Stimulated activated CD8-positive, alpha-beta memory T cell treated with anti-CD3 and anti-CD28 coated beads, Interleukin-7, amount 100 ng/mL, for 48 hours (primary cell): Measurements from ENCODE around the gene TGFBR2.

Experiments used
- DNase-seq, 2 donors: peaks; one replicate each; pipeline ENCODE4 v3.0.0-alpha.2; 2020; ENCODE audit warnings: low read depth in 1 of 2; ENCODE audit errors: extremely low read depth in 1 of 2

The TGFBR2 gene

GRCh38 chr3:30633718-30634117 lies 27.3 kb downstream of the TGFBR2 start:
- no peak for DNase-seq

- no peak for DNase-seq
Observed at GRCh38 chr3:30634761-30635735, 28.6 kb downstream of the TGFBR2 start.

- no peak for DNase-seq
Observed at GRCh38 chr3:30637310-30638219, 31.2 kb downstream of the TGFBR2 start.

- DNase-seq = no peak
Observed at GRCh38 chr3:30638685-30639412, 32.4 kb downstream of the TGFBR2 start.

- no peak for DNase-seq
Observed at GRCh38 chr3:30639937-30640336, 33.5 kb downstream of the TGFBR2 start.

GRCh38 chr3:30640851-30641250 lies 34.5 kb downstream of the TGFBR2 start:
- no peak for DNase-seq

GRCh38 chr3:30641416-30642251 lies 35.2 kb downstream of the TGFBR2 start:
- DNase-seq = no peak

GRCh38 chr3:30642849-30643361 lies 36.5 kb downstream of the TGFBR2 start:
- DNase-seq = no peak

GRCh38 chr3:30643763-30644462 lies 37.5 kb downstream of the TGFBR2 start:
- peak in 1 of 2 donors; percentile 63 for DNase-seq

GRCh38 chr3:30644615-30645014 lies 38.2 kb downstream of the TGFBR2 start:
- peak in 1 of 2 donors; percentile 58 for DNase-seq

GRCh38 chr3:30645077-30645476 lies 38.7 kb downstream of the TGFBR2 start:
- no peak for DNase-seq

- no peak for DNase-seq
Observed at GRCh38 chr3:30646181-30646876, 39.9 kb downstream of the TGFBR2 start.

- DNase-seq = no peak
Observed at GRCh38 chr3:30646961-30647752, 40.8 kb downstream of the TGFBR2 start.

GRCh38 chr3:30648670-30649357 lies 42.4 kb downstream of the TGFBR2 start:
- no peak for DNase-seq

GRCh38 chr3:30649572-30650318 lies 43.3 kb downstream of the TGFBR2 start:
- no peak for DNase-seq

- DNase-seq = no peak
Observed at GRCh38 chr3:30650348-30650995, 44.1 kb downstream of the TGFBR2 start.
